WTC11 (cell line): ENCODE data around the gene KCNH8. TPM values are rescaled to one million over a fixed set of nuclear protein-coding genes. Genes with fewer than 3 reads are reported as not detected.
"Not testable (repeated sequence)": the region's sequence is repeated elsewhere in the genome, so short reads cannot be mapped to it uniquely, and the experiment has no call there.

Experiments used
- ATAC-seq: fragments of 200-7000 bp; cut with Tn5 transposase; 2 replicates; pipeline ENCODE4 v1.10.0; 2021; ENCODE audit warnings: mild to moderate bottlenecking, moderate library complexity
- CTCF ChIA-PET: fragments of 300-600 bp; sonication (Branson Sonifier 250); formaldehyde crosslinking; loops from one replicate; lab custom pipeline; 2021; ENCODE audit warnings: antibody characterized with exemption; lab: Charles Lee
- POLR2A ChIA-PET: fragments of 350-600 bp; sonication (Branson Sonifier 250); formaldehyde crosslinking; loops from one replicate; lab custom pipeline; 2021; ENCODE audit warnings: antibody characterized with exemption; lab: Charles Lee
- DNase-seq: peaks from one replicate; pipeline ENCODE4 v3.0.0; 2021; ENCODE audit warnings: low spot score
- H3K27ac Mint-ChIP-seq: 2 replicates; pipeline ENCODE4 v1.8.0; 2021; ENCODE audit warnings: mixed read lengths
- H3K27me3 Mint-ChIP-seq: 2 replicates; pipeline ENCODE4 v1.8.0; 2021; ENCODE audit warnings: low read depth, mild to moderate bottlenecking, moderate library complexity, mixed read lengths
- H3K36me3 Mint-ChIP-seq: 2 replicates; pipeline ENCODE4 v1.8.0; 2021; ENCODE audit warnings: mixed read lengths
- H3K4me1 Mint-ChIP-seq: 2 replicates; pipeline ENCODE4 v1.8.0; 2022; ENCODE audit warnings: mixed read lengths
- H3K4me3 Mint-ChIP-seq: 2 replicates; pipeline ENCODE4 v1.8.0; 2021; ENCODE audit warnings: mild to moderate bottlenecking, moderate library complexity, mixed read lengths
- H3K9me3 Mint-ChIP-seq: 2 replicates; pipeline ENCODE4 v1.8.0; 2021; ENCODE audit warnings: mixed read lengths
- ATF2 ChIP-seq: sonication (generic); formaldehyde crosslinking; IDR thresholded peaks from 2 replicates; pipeline ENCODE4 v1.8.1; 2022; ENCODE audit warnings: low read depth, missing genetic modification reagents, borderline replicate concordance
- CBFB ChIP-seq: sonication (generic); formaldehyde crosslinking; IDR thresholded peaks from 2 replicates; pipeline ENCODE4 v1.8.1; 2022; ENCODE audit warnings: mild to moderate bottlenecking, low read depth, missing genetic modification reagents
- E2F4 ChIP-seq: sonication (generic); formaldehyde crosslinking; IDR thresholded peaks from 2 replicates; pipeline ENCODE4 v1.8.1; 2022; ENCODE audit warnings: low read depth, mild to moderate bottlenecking, moderate library complexity, missing genetic modification reagents, borderline replicate concordance
- FOXP1 ChIP-seq: sonication (generic); formaldehyde crosslinking; IDR thresholded peaks from 2 replicates; pipeline ENCODE4 v1.8.0; 2022; ENCODE audit warnings: missing genetic modification reagents, mild to moderate bottlenecking, moderate library complexity, borderline replicate concordance
- FOXP4 ChIP-seq: sonication (generic); formaldehyde crosslinking; IDR thresholded peaks from 2 replicates; pipeline ENCODE4 v1.8.0; 2022; ENCODE audit warnings: mild to moderate bottlenecking, missing genetic modification reagents
- GTF2I ChIP-seq: fragments of 250-450 bp; sonication (Bioruptor Pico); conservative IDR thresholded peaks from 2 replicates; pipeline ENCODE4 v1.4.0; 2021; ENCODE audit warnings: mild to moderate bottlenecking
- IRF2 ChIP-seq: sonication (generic); formaldehyde crosslinking; IDR thresholded peaks from 2 replicates; pipeline ENCODE4 v1.8.0; 2022; ENCODE audit warnings: low read depth, missing genetic modification reagents, borderline replicate concordance
- JAZF1 ChIP-seq: fragments of 250-450 bp; sonication (Bioruptor Pico); IDR thresholded peaks from 2 replicates; pipeline ENCODE4 v1.9.0; 2021; ENCODE audit warnings: moderate library complexity, mild to moderate bottlenecking, inconsistent platforms
- MXD4 ChIP-seq: fragments of 250-450 bp; sonication (Bioruptor Pico); IDR thresholded peaks from 2 replicates; pipeline ENCODE4 v1.8.0; 2021; ENCODE audit warnings: mild to moderate bottlenecking, moderate library complexity, borderline replicate concordance
- NFYB ChIP-seq: sonication (generic); formaldehyde crosslinking; conservative IDR thresholded peaks from 2 replicates; pipeline ENCODE4 v1.8.0; 2022; ENCODE audit warnings: low read depth, missing genetic modification reagents
- PRDM15 ChIP-seq: sonication (generic); formaldehyde crosslinking; IDR thresholded peaks from 2 replicates; pipeline ENCODE4 v1.8.0; 2022; ENCODE audit warnings: missing genetic modification reagents
- SOX15 ChIP-seq: fragments of 250-450 bp; sonication (Bioruptor Pico); IDR thresholded peaks from 2 replicates; pipeline ENCODE4 v1.9.0; 2021; ENCODE audit warnings: mild to moderate bottlenecking
- TEAD1 ChIP-seq: sonication (generic); formaldehyde crosslinking; IDR thresholded peaks from 2 replicates; pipeline ENCODE4 v1.8.0; 2022; ENCODE audit warnings: mild to moderate bottlenecking, missing genetic modification reagents
- ZBTB21 ChIP-seq: sonication (generic); formaldehyde crosslinking; IDR thresholded peaks from 2 replicates; pipeline ENCODE4 v1.8.1; 2023; ENCODE audit warnings: mild to moderate bottlenecking, missing genetic modification reagents, borderline replicate concordance
- ZMAT4 ChIP-seq: fragments of 250-450 bp; sonication (Bioruptor Pico); IDR thresholded peaks from 2 replicates; pipeline ENCODE4 v1.9.0; 2021; ENCODE audit warnings: mild to moderate bottlenecking
- ZNF425 ChIP-seq: fragments of 250-450 bp; sonication (Bioruptor Pico); conservative IDR thresholded peaks from 2 replicates; pipeline ENCODE4 v1.9.0; 2021; ENCODE audit warnings: mild to moderate bottlenecking
- ZNF671 ChIP-seq: fragments of 250-450 bp; sonication (Bioruptor Pico); IDR thresholded peaks from 2 replicates; pipeline ENCODE4 v1.8.0; 2021; ENCODE audit warnings: mild to moderate bottlenecking
- total RNA-seq: library from RNA; stranded (reverse); gene quantifications from 3 replicates; pipeline ENCODE4 v1.2.3, GENCODE V29; 2021
- TF ChIP-seq, protein P1 (sequence below): fragments of 250-450 bp; sonication (Bioruptor Pico); IDR thresholded peaks from 2 replicates; pipeline ENCODE4 v1.8.0; 2021; ENCODE audit warnings: mild to moderate bottlenecking

The KCNH8 gene
- total RNA-seq, 1 experiment from 2014 or later, result 2.8 TPM

GRCh38 chr3:19233882-19234784 lies 85.8 kb downstream of the KCNH8 start:
- not testable (repeated sequence) for H3K4me1 Mint-ChIP-seq
- TF ChIP-seq PRDM15 (CRISPR knock-in tag), result peak; percentile 57
- TF ChIP-seq, all 79 proteins: peak for 1; not testable (repeated sequence) for 78
- H3K36me3 Mint-ChIP-seq, POLR2A ChIA-PET, H3K4me3 Mint-ChIP-seq, H3K9me3 Mint-ChIP-seq, H3K27me3 Mint-ChIP-seq, H3K27ac Mint-ChIP-seq: not testable (repeated sequence)
- ATAC-seq (peak; percentile 67), DNase-seq (peak; percentile 19)
- CTCF ChIA-PET, result interaction anchor here (1.3 kb wide), 1 partner anchor 84 kb away, joined by 3 read pairs; no protein-coding TSS in a partner anchor

DNA sequence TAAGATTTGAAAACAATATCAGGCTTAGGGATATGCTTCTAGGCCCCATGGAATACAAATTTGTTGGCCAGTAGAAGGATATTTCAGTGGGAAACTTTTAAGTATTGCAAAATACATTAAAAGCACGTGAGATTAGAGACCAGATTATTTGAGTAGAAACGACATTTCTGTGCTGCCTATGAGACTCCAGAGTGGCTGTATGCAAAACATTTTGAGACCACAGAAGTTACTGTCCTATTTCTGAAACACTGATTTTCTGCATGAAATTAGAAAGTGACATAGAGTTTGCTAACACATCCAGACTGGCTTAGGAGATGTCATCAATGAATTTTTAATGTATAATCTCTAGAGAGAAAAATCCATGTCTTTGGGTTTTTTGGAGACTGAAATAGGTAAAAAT lies 99.8 kb downstream of the KCNH8 start:
- Mint-ChIP-seq H3K27ac (no peak overlapping the region), H3K4me3 (no peak overlapping the region), H3K4me1 (peaks cover 13% of the 10 kb centered on the region), H3K9me3 (peaks cover 13% of the 10 kb centered on the region), H3K36me3 (peaks cover 7% of the 10 kb centered on the region)
- ChIA-PET POLR2A (no interaction called here), CTCF (no interaction called here)
- no peak for DNase-seq
- no peak for ATAC-seq
- TF ChIP-seq E2F4 (CRISPR knock-in tag) (no peak), ZMAT4 (no peak), MXD4 (CRISPR knock-in tag) (no peak), FOXP4 (CRISPR knock-in tag) (no peak), GTF2I (CRISPR knock-in tag) (no peak), CBFB (CRISPR knock-in tag) (no peak)
- TF ChIP-seq, protein P1, sequence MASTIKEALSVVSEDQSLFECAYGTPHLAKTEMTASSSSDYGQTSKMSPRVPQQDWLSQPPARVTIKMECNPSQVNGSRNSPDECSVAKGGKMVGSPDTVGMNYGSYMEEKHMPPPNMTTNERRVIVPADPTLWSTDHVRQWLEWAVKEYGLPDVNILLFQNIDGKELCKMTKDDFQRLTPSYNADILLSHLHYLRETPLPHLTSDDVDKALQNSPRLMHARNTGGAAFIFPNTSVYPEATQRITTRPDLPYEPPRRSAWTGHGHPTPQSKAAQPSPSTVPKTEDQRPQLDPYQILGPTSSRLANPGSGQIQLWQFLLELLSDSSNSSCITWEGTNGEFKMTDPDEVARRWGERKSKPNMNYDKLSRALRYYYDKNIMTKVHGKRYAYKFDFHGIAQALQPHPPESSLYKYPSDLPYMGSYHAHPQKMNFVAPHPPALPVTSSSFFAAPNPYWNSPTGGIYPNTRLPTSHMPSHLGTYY (CRISPR knock-in tag), result no peak
- TF ChIP-seq, all 79 proteins: peak for 0
- H3K27me3 Mint-ChIP-seq, result no peaks in the 10 kb centered on the region

DNA sequence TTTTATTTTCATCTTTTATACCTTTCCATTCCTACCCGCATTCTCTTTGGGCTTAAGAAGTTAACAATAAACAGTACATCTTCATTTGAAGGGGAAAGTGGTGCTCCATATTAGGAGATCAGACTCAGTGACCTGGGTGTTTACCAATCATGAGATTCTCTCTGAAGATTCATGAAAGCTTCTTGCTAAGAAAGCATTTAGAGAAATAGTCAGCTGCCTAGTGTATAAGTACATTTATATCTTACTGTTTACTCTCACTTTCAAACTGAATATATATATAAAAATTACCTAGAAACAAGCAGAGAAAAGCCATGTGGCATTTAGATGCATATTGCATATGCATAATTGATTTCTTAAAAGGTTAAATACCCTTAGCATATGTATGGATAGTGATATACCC lies 100.5 kb downstream of the KCNH8 start:
- DNase-seq (no peak), ATAC-seq (no peak)
- Mint-ChIP-seq H3K36me3 (peaks cover 7% of the 10 kb centered on the region), H3K4me1 (peaks cover 13% of the 10 kb centered on the region), H3K27ac (no peak overlapping the region), H3K9me3 (peaks cover 13% of the 10 kb centered on the region), H3K27me3 (no peaks in the 10 kb centered on the region), H3K4me3 (no peak overlapping the region)
- TF ChIP-seq FOXP1 (CRISPR knock-in tag), result no peak
- TF ChIP-seq ATF2, result no peak
- no peak for TF ChIP-seq ZBTB21 (CRISPR knock-in tag)
- no peak for TF ChIP-seq NFYB (CRISPR knock-in tag)
- no peak for TF ChIP-seq JAZF1 (CRISPR knock-in tag)
- no peak for TF ChIP-seq ZNF671
- no peak for TF ChIP-seq ZNF425 (CRISPR knock-in tag)
- no peak for TF ChIP-seq SOX15 (CRISPR knock-in tag)
- TF ChIP-seq IRF2, result no peak
- no peak for TF ChIP-seq TEAD1 (CRISPR knock-in tag)
- POLR2A ChIA-PET, result no interaction called here
- CTCF ChIA-PET, result interaction anchor here (2.1 kb wide), 1 partner anchor 184 kb away, joined by 9 read pairs; no protein-coding TSS in a partner anchor
